ENCODE measurements around the gene DHRS1.

DHRS1 gene

DNA sequence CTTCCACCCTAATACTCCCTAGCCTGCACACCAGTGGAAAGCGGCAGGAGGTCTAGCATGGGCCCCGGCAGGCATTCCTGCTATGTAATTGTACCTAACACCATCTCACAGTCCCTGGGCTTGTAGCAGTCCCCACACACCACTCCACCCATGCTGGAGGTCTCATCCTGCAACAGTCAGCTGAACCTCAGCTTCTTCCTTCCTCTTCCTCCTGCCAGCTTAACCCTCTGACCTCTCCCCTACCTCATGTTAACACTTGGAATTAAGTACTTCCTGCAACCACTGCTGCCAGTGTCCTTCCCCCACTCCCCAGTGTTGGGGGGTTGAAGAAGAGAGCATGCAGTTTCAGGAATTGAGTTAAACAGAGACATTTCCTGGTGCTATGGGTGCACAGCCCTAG lies 27.7 kb upstream of the DHRS1 start:
- DNase-seq = no peak

GRCh38 chr14:24325963-24326362 lies 26.4 kb upstream of the DHRS1 start:
- no peak for DNase-seq

DNA sequence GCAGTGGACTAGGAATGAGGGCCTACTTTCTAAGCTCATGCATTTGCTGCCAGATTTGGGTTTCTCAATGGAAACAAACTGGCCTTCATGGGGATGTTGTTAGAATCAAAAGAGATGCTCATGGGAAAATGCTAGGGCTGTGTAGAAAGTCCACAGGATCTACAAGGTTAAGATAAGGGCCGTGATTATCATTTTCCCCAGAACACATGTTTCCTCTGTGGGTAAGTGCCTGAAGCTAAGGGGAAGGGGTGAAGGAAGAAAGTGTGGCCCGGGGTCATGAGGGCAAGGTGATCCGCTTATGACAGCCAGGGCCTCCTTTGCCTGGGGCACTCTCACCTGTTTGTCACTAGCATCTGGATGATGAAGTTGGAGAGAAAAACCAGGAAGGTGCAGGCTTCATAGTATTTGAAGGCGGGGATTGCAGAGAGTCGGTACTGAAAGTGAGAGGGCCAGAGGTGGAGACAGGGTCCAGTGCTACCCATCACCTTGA lies 25.5 kb upstream of the DHRS1 start:
- no peak for DNase-seq

- no peak for DNase-seq
Observed at GRCh38 chr14:24324024-24324423, 24.4 kb upstream of the DHRS1 start.

- no peak for DNase-seq
Observed at GRCh38 chr14:24323341-24323740, 23.8 kb upstream of the DHRS1 start.

DNA sequence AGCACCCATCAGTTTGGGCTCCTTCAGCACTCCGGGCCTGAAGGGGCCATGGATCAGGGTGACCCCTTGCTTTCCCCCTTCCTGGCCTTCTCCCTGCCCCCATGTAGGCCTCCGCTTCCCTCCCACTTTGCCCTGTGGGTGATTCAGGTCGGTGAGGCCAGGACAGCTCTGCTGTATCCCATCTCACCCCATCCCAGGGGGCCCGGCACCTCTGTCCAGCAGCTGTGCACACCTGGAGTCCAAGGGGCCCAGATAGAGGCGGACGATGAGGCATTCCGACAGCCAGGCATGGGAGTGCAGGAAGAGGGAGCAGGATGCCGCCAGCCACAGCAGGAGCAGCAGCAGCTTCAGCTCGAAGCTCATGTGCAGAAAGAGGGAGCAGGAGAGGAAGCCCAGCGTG lies 23.1 kb upstream of the DHRS1 start:
- DNase-seq = no peak

DNA sequence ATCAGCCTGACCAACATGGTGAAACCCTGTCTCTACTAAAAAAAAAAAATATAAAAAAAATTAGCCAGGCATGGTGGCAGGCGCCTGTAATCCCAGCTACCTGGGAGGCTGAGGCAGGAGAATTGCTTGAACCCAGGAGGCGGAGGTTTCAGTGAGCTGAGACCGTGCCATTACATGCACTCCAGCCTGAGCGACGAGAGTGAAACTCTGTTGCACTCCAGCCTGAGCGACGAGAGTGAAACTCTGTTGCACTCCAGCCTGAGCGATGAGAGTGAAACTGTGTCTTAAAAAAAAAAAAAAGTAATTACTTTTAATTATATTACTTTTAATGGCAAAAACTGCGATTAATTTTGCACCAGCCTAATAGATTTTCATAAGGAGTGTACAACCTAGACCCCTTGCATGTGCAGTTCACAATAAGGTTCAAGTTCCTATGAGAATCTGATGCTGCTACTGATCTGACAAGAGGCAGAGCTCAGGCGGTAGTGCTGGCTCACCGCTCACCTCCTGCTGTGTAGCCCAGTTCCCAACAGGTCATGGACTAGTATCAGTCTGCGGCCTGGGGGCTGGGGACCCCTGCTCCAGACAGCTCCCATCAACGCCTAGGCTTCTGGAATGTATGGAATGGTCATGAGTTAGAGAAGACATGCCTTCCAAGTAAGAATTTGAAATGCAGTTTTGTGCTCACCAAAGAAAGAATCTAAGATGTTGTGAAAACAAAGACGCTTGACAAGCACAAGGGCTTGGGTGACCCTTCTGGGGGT lies 21.8 kb upstream of the DHRS1 start:
- no peak for DNase-seq

DNA sequence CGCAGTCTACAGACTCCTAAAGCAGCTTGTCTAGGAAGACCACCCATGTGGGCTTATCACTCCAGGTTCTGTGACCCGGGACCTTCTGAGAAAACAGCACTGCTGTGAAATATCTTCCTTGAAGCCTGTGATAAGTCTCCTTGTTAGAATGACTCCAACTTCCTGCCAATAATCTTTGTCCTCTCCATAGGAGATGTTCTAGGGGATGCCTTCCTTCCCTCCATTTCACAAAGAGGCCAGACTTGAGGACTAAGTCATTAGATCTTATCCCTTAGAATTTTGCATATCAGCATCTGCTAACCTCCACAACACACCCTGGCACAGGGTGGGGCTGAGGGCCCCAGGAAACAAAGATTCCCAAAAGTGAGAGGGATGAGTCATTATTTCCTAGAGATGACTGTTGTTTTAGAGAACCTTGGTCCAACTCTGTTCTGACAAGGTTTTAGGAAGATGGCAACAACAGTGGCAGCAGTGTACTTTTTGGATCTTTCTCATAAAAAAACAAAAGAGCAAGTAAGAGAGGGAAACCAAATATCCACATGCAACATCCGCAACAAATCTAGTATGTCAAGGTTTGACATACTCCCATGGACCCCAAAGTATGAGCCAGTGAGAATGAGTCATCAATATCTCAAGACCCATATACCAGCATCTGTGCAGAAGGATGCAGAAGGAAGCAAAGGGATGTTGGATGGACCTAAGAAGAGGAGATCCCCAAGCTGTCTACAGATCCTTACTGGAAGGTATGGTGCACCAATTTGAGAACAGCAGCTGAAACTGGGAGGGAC lies 17.8 kb upstream of the DHRS1 start:
- no peak for DNase-seq

DNA sequence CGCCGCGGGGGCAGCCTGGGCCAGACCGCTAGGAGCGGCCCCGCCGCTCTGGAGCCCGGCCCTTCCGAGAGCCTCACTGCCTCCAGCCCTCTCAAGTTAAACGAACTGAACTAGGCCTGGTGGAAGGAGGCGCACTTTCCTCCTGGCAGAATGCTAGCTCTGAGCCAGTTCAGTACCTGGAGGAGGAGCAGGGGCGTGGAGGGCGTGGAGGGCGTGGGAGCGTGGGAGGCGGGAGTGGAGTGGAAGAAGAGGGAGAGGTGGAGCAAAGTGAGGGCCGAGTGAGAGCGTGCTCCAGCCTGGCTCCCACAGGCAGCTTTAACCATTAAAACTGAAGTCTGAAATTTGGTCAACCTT lies 17.0 kb upstream of the DHRS1 start:
- no peak for DNase-seq

DNA sequence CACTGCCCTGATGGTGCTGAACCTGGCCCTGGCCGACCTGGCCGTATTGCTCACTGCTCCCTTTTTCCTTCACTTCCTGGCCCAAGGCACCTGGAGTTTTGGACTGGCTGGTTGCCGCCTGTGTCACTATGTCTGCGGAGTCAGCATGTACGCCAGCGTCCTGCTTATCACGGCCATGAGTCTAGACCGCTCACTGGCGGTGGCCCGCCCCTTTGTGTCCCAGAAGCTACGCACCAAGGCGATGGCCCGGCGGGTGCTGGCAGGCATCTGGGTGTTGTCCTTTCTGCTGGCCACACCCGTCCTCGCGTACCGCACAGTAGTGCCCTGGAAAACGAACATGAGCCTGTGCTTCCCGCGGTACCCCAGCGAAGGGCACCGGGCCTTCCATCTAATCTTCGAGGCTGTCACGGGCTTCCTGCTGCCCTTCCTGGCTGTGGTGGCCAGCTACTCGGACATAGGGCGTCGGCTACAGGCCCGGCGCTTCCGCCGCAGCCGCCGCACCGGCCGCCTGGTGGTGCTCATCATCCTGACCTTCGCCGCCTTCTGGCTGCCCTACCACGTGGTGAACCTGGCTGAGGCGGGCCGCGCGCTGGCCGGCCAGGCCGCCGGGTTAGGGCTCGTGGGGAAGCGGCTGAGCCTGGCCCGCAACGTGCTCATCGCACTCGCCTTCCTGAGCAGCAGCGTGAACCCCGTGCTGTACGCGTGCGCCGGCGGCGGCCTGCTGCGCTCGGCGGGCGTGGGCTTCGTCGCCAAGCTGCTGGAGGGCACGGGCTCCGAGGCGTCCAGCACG lies 16.4 kb upstream of the DHRS1 start:
- no peak for DNase-seq

GRCh38 chr14:24315243-24315806 lies 15.7 kb upstream of the DHRS1 start:
- no peak for DNase-seq

DNA sequence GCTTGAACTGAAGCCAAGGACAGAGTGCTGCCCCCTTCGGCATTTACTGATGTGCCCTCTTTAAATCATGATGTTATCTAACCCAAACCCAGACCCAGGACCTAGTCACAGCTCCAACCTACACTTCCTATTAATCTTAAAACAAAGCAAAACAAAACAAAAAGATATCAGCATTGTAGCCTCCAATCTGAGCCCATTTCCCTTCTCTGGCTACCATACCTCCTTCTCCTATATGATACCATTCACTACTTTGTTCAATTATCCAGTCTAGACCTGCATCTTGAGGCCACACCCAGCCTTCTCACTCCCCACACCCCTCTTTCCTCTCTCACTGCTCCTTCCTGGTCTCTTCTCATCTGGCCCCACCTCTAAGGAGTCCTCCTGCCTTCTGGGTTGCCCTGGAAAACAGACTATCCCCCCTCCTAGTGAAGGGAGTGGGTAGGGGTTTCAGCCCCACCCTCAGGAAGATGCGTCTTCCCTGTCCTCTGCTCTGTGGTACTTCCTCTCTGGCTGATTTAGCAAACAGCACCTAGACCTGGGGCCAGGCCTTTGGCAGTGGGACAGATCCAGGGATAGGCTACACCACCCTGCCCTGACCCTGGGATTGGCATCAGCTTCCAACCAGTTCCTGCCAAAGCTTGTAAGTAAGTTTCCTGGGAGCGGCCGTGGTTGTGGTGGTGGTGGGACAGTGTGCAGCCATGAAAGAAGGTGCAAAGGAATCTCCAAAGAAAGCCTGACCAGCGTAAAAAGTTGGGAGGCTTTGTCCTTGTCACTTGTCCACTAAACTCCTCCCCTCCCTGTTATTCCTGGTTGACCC lies 15.0 kb upstream of the DHRS1 start:
- no peak for DNase-seq

GRCh38 chr14:24313913-24314312 lies 14.3 kb upstream of the DHRS1 start:
- no peak for DNase-seq

GRCh38 chr14:24312736-24313507 lies 13.3 kb upstream of the DHRS1 start:
- DNase-seq = no peak

GRCh38 chr14:24311837-24312615 lies 12.4 kb upstream of the DHRS1 start:
- no peak for DNase-seq

GRCh38 chr14:24310646-24311604 lies 11.3 kb upstream of the DHRS1 start, which contains the start of gene LTB4R:
TSS of gene LTB4R (plus strand) at chr14:24311502. CDS start at chr14:24315652, 4,150 bp downstream.
- DNase-seq = peak; percentile 48 to 59

- no peak for DNase-seq
Observed at GRCh38 chr14:24310265-24310645, 10.7 kb upstream of the DHRS1 start.

DNA sequence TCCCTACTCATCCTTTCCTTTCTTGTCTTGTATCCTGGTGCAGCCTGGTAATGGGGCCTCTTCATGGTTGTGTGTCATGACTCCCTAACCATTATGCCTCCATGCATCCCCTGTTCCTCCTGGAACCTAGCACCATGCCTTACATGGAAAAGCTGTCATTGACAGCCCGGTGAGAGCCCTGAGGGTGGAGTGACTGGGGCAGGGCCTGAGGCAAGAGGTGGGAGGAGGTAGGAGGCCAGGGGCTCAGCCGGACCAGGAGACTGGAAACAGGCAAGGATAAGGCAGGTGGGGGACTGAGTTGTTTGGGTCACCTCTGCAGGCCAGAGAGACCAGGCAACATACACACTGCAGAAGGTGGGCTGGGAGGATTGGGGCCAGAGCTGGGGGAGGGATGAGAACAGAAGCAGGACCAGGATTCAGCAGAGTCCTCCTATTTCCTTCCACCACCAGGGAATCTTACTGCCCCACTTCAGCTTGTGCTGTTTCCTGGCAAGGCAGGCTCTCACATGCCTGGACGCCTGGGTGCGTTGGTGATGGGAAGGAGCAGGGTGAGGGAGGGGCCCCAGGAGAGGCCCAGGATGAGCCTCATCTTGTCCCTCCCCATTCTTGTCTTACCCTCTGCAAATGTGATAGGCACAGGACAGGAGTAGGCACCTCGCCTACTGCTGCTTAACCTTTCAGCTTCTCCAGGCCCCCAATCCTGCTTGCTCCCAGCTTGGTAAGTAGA lies 10.1 kb upstream of the DHRS1 start, which contains the start of gene LTB4R2:
LTB4R2 (plus strand) TSS at position 603 of the 727 bp plus-strand sequence. CDS start 525 bp downstream, outside the sequence.
- no peak for DNase-seq

Measured in stimulated activated CD4-positive, alpha-beta T cell treated with anti-CD3 and anti-CD28 coated beads, Interleukin-2, amount 100 ng/mL, for 48 hours (primary cell).